H1 (cell line): ENCODE data around the gene LIPE. TPM values are rescaled to one million over a fixed set of nuclear protein-coding genes. Genes with fewer than 3 reads are reported as not detected.
A peak's percentile ranks its signal among the peaks of the same experiment; 100 is the strongest.

Experiments
- CTCF ChIA-PET: fragments of 300-600 bp; sonication (Branson Sonifier 250); formaldehyde crosslinking; loops from one replicate; lab custom pipeline; 2021; ENCODE audit not compliant: partially characterized antibody; lab: Charles Lee
- POLR2A ChIA-PET: fragments of 300-600 bp; sonication (Branson Sonifier 250); formaldehyde crosslinking; loops from one replicate; lab custom pipeline; 2021; ENCODE audit warnings: inconsistent platforms; ENCODE audit not compliant: partially characterized antibody; lab: Charles Lee
- DNase-seq, 2 experiments: peaks; one replicate each; pipeline versions ENCODE4 v3.0.0 to v3.0.0-alpha.2; 2010 to 2022; ENCODE audit warnings: low spot score in 2 of 2, low read depth in 1 of 2, mixed read lengths in 1 of 2
- FAIRE-seq: peaks from 2 replicates; lab custom pipeline; 2011; peaks lifted over from hg19 to GRCh38; lab: Jason Lieb, UNC
- H2AFZ ChIP-seq: 2 replicates; pipeline ENCODE4 v1.8.1; 2012; ENCODE audit warnings: low read length, inconsistent platforms
- H2AK5ac ChIP-seq: 2 replicates; pipeline ENCODE4 v1.6.1; 2013; ENCODE audit warnings: low read depth, low read length
- H2BK120ac ChIP-seq: replicated peaks from 2 replicates; pipeline ENCODE3; 2013; ENCODE audit warnings: low read depth, low read length, inconsistent platforms
- H2BK12ac ChIP-seq: 2 replicates; pipeline ENCODE4 v1.6.1; 2013; ENCODE audit warnings: low read depth, low read length
- H2BK15ac ChIP-seq: 2 replicates; pipeline ENCODE4 v1.6.1; 2013; ENCODE audit warnings: low read length
- H2BK20ac ChIP-seq: 2 replicates; pipeline ENCODE4 v1.6.1; 2013; ENCODE audit warnings: low read length
- H2BK5ac ChIP-seq: 2 replicates; pipeline ENCODE4 v1.6.1; 2013; ENCODE audit warnings: low read depth, low read length
- H3K14ac ChIP-seq: 2 replicates; pipeline ENCODE4 v1.6.1; 2013; ENCODE audit warnings: inconsistent platforms; ENCODE audit not compliant: insufficient read length
- H3K18ac ChIP-seq: 2 replicates; pipeline ENCODE4 v1.6.1; 2013; ENCODE audit warnings: low read length; ENCODE audit errors: extremely low read depth
- H3K23ac ChIP-seq: 2 replicates; pipeline ENCODE4 v1.6.1; 2013; ENCODE audit warnings: inconsistent platforms; ENCODE audit not compliant: insufficient read length
- H3K23me2 ChIP-seq: 2 replicates; pipeline ENCODE4 v1.6.1; 2013; ENCODE audit warnings: low read depth, low read length
- H3K27ac ChIP-seq: 2 replicates; pipeline ENCODE4 v1.6.1; 2011; ENCODE audit warnings: low read depth, low read length, inconsistent platforms
- H3K27me3 ChIP-seq, 4 experiments: replicated peaks in 1 of 4; 1 replicate in 1 of 4; 2 replicates in 3 of 4; pipeline versions ENCODE4 v1.6.1 to v1.8.1; 2011 to 2013; ENCODE audit warnings: low read length in 3 of 4, mild to moderate bottlenecking in 3 of 4, inconsistent platforms in 2 of 4, mixed read lengths in 2 of 4, moderate library complexity in 1 of 4; ENCODE audit not compliant: control insufficient read depth in 3 of 4, insufficient read depth in 3 of 4; ENCODE audit errors: extremely low read depth in 1 of 4
- H3K36me3 ChIP-seq, 4 experiments: 2 replicates each; pipeline versions ENCODE4 v1.6.1 to v1.8.1; 2011 to 2013; ENCODE audit warnings: mild to moderate bottlenecking in 4 of 4, low read length in 3 of 4, moderate library complexity in 2 of 4, control low read depth in 1 of 4, inconsistent platforms in 1 of 4; ENCODE audit not compliant: insufficient read depth in 4 of 4, control insufficient read depth in 2 of 4
- H3K4ac ChIP-seq: replicated peaks from 2 replicates; pipeline ENCODE3; 2013; ENCODE audit warnings: low read length, low read depth, mixed read lengths, inconsistent platforms; ENCODE audit not compliant: insufficient read length
- H3K4me1 ChIP-seq, 4 experiments: replicated peaks in 1 of 4; 1 replicate in 1 of 4; 2 replicates in 3 of 4; pipeline versions ENCODE4 v1.6.1 to v1.8.1; 2011 to 2013; ENCODE audit warnings: low read length in 3 of 4, inconsistent platforms in 2 of 4, mixed read lengths in 1 of 4; ENCODE audit not compliant: insufficient read depth in 4 of 4, control insufficient read depth in 3 of 4
- H3K4me2 ChIP-seq, 2 experiments: 2 replicates each; pipeline versions ENCODE4 v1.6.1 to v1.8.1; 2011 to 2013; ENCODE audit warnings: low read depth in 2 of 2, low read length in 2 of 2, control low read depth in 1 of 2, inconsistent platforms in 1 of 2, mild to moderate bottlenecking in 1 of 2; ENCODE audit not compliant: insufficient read depth in 1 of 2
- H3K4me3 ChIP-seq, 4 experiments: fragments of 200-600, 300-600 bp in 1 of 4; sonication (generic), shearing (Covaris generic), sonication (Bioruptor Twin) in 1 of 4; 2 replicates each; pipeline versions ENCODE4 v1.5.1 to v1.8.1; 2011 to 2016; ENCODE audit warnings: low read length in 4 of 4, low read depth in 3 of 4, control low read depth in 2 of 4, inconsistent platforms in 2 of 4, mild to moderate bottlenecking in 2 of 4, mixed read lengths in 1 of 4, moderate library complexity in 1 of 4; ENCODE audit not compliant: insufficient read depth in 2 of 4; ENCODE audit errors: extremely low read depth in 1 of 4
- H3K56ac ChIP-seq: replicated peaks from 2 replicates; pipeline ENCODE3; 2013; ENCODE audit warnings: low read depth, mild to moderate bottlenecking, mixed read lengths, low read length, inconsistent platforms; ENCODE audit not compliant: insufficient read length
- H3K79me1 ChIP-seq: 2 replicates; pipeline ENCODE4 v1.6.1; 2013; ENCODE audit warnings: low read depth, low read length, control low read depth
- H3K79me2 ChIP-seq, 2 experiments: 2 replicates each; pipeline versions ENCODE4 v1.6.1 to v1.8.1; 2012 to 2013; ENCODE audit warnings: low read length in 2 of 2, mild to moderate bottlenecking in 2 of 2, inconsistent platforms in 1 of 2; ENCODE audit not compliant: insufficient read depth in 2 of 2, control insufficient read depth in 1 of 2
- H3K9ac ChIP-seq, 4 experiments: replicated peaks in 1 of 4; 1 replicate in 1 of 4; 2 replicates in 3 of 4; pipeline versions ENCODE4 v1.6.1 to v1.8.1; 2011 to 2013; ENCODE audit warnings: low read depth in 3 of 4, low read length in 3 of 4, control low read depth in 2 of 4, mild to moderate bottlenecking in 2 of 4, moderate library complexity in 2 of 4, inconsistent platforms in 1 of 4; ENCODE audit errors: extremely low read depth in 1 of 4
- H3K9me3 ChIP-seq, 2 experiments: 2 replicates each; pipeline versions ENCODE4 v1.6.1 to v1.8.1; 2012 to 2013; ENCODE audit warnings: mild to moderate bottlenecking in 2 of 2, moderate library complexity in 2 of 2, control low read depth in 1 of 2, inconsistent platforms in 1 of 2, low read depth in 1 of 2, low read length in 1 of 2, mixed read lengths in 1 of 2; ENCODE audit not compliant: insufficient read depth in 2 of 2
- H4K20me1 ChIP-seq, 2 experiments: replicated peaks in 1 of 2; 2 replicates each; pipeline versions ENCODE3 to v1.8.1; 2011 to 2013; ENCODE audit warnings: inconsistent platforms in 2 of 2, low read length in 2 of 2, mild to moderate bottlenecking in 1 of 2; ENCODE audit not compliant: insufficient read depth in 2 of 2, control insufficient read depth in 1 of 2
- H4K5ac ChIP-seq: 2 replicates; pipeline ENCODE4 v1.6.1; 2013; ENCODE audit warnings: low read length, low read depth, mixed read lengths, inconsistent platforms; ENCODE audit not compliant: insufficient read length
- H4K8ac ChIP-seq: 2 replicates; pipeline ENCODE4 v1.8.0; 2013; ENCODE audit warnings: mild to moderate bottlenecking, moderate library complexity, low read length, inconsistent platforms; ENCODE audit not compliant: insufficient read depth; ENCODE audit errors: extremely low read depth
- H4K91ac ChIP-seq: replicated peaks from 2 replicates; pipeline ENCODE3; 2013; ENCODE audit warnings: low read length, mixed read lengths, inconsistent platforms; ENCODE audit not compliant: insufficient read length
- CBX8 ChIP-seq: fragments of 300-800, 300-1000 bp; sonication (generic); IDR thresholded peaks from 2 replicates; pipeline ENCODE4 v1.7.1; 2016; ENCODE audit warnings: low read depth, low read length, borderline replicate concordance
- CHD1 ChIP-seq: IDR thresholded peaks from 2 replicates; pipeline ENCODE4 v1.6.1; 2012; ENCODE audit warnings: low read depth, low read length, improper control_type of control experiment
- E2F6 ChIP-seq: IDR thresholded peaks from 2 replicates; pipeline ENCODE4 v1.6.1; 2012; ENCODE audit warnings: inconsistent platforms
- FOSL1 ChIP-seq: IDR thresholded peaks from 2 replicates; pipeline ENCODE4 v1.6.1; 2011; ENCODE audit warnings: mild to moderate bottlenecking, low read depth, low read length, moderate library complexity; ENCODE audit not compliant: insufficient read depth
- HDAC2 ChIP-seq, 2 experiments: fragments of 300-600 bp in 1 of 2; sonication (generic) in 1 of 2; IDR thresholded peaks; 2 replicates each; pipeline ENCODE4 v1.6.1; 2011 to 2012; ENCODE audit warnings: low read depth in 2 of 2, low read length in 2 of 2, mild to moderate bottlenecking in 2 of 2, moderate library complexity in 2 of 2, borderline replicate concordance in 1 of 2, inconsistent platforms in 1 of 2
- HDAC6 ChIP-seq: IDR thresholded peaks from one replicate; pipeline ENCODE4 v1.7.1; 2012; ENCODE audit warnings: low read depth, mild to moderate bottlenecking, inconsistent platforms, low read length, moderate library complexity
- JUN ChIP-seq: IDR thresholded peaks from 2 replicates; pipeline ENCODE4 v1.6.1; 2011; ENCODE audit warnings: low read depth, mild to moderate bottlenecking, improper control_type of control experiment, low read length
- SIN3A ChIP-seq, 2 experiments: IDR thresholded peaks in 1 of 2; conservative IDR thresholded peaks in 1 of 2; 2 replicates each; pipeline ENCODE4 v1.6.1; 2011 to 2012; ENCODE audit warnings: low read length in 2 of 2, improper control_type of control experiment in 1 of 2, low read depth in 1 of 2, mild to moderate bottlenecking in 1 of 2
- SP1 ChIP-seq: IDR thresholded peaks from 2 replicates; pipeline ENCODE4 v1.6.1; 2011; ENCODE audit warnings: low read depth, low read length
- SP2 ChIP-seq: IDR thresholded peaks from 2 replicates; pipeline ENCODE4 v1.6.1; 2012; ENCODE audit warnings: mild to moderate bottlenecking, low read length, inconsistent platforms
- TEAD4 ChIP-seq: IDR thresholded peaks from 2 replicates; pipeline ENCODE4 v1.6.1; 2012; ENCODE audit warnings: low read depth, low read length, inconsistent platforms, mixed read lengths
- WGBS, 2 experiments: shearing (Covaris generic) in 1 of 2; methylation state at CpG; one replicate each; pipeline versions ENCODE4 v1.1.6 to v1.1.7; 2013 to 2015; ENCODE audit warnings: low lambda C conversion rate in 2 of 2, mixed read lengths in 2 of 2, inconsistent platforms in 1 of 2, low coverage in 1 of 2, missing lambda C conversion rate in 1 of 2; ENCODE audit not compliant: insufficient replicate concordance in 2 of 2, insufficient coverage in 1 of 2, insufficient read length in 1 of 2; ENCODE audit errors: extremely low coverage in 1 of 2, missing lambda C conversion rate in 1 of 2; 5-methylcytosine and 5-hydroxymethylcytosine counted together
- polyA plus RNA-seq, 7 experiments: library from polyadenylated mRNA; depleted of rRNA in 3 of 7; stranded (reverse) in 5 of 7; unstranded in 2 of 7; fragments of >200 nt in 5 of 7; fragments of 200-250 nt in 2 of 7; gene quantifications; 1 replicate in 5 of 7; 2 replicates in 1 of 7; 4 replicates in 1 of 7; pipeline versions ENCODE4 v1.2.1 to v1.2.3, GENCODE V29; 2011 to 2013; ENCODE audit warnings: missing spikeins in 2 of 7, mixed read lengths in 2 of 7
- total RNA-seq: library from RNA; stranded (reverse); fragmentation: NEBNext Ultra II Directional; extraction: Animal tissue kit (Norgen Biotek cat#: 25700); gene quantifications from 2 replicates; pipeline ENCODE4 v1.2.1, GENCODE V29; 2021
- TF ChIP-seq, protein P1 (sequence below): IDR thresholded peaks from 2 replicates; pipeline ENCODE4 v1.6.1; 2012; ENCODE audit warnings: inconsistent platforms

The LIPE gene
- total and polyA plus RNA-seq, 2 of the 8 experiments (the other 6 are each of a cell fraction or from before 2014, with no cell fraction given), result 8.7 to 15.9 TPM

- H2BK5ac ChIP-seq, result no peak overlapping the region
- 83% methylated on average over 9 of the region's 9 CpGs; no CpG with 5 or more reads in 1 of the 2 experiments for WGBS, 2 experiments
- peaks cover 7 to 17% of the 10 kb centered on the region in 2 experiments for H4K20me1 ChIP-seq
- H3K79me1 ChIP-seq, result no peaks in the 10 kb centered on the region
- no peak overlapping the region for H3K23ac ChIP-seq
- no peak overlapping the region for H2BK20ac ChIP-seq
- H3K4me3 ChIP-seq, result no peak overlapping the region
- H3K79me2 ChIP-seq, result no peaks in the 10 kb centered on the region
- H3K14ac ChIP-seq, result no peak overlapping the region
- no peak overlapping the region for H3K27ac ChIP-seq
- no peaks in the 10 kb centered on the region for H3K36me3 ChIP-seq
- H2AK5ac ChIP-seq, result no peak overlapping the region
- no peak overlapping the region for H3K56ac ChIP-seq
- H3K27me3 ChIP-seq, result peaks cover 13 to 38% (median 35%) of the 10 kb centered on the region in 4 experiments
- FAIRE-seq, result no peak
- H2AFZ ChIP-seq, result no peak overlapping the region
- no peak overlapping the region for H4K8ac ChIP-seq
- H3K9me3 ChIP-seq, result peaks cover 4 to 9% of the 10 kb centered on the region in 2 experiments
- no peak overlapping the region for H2BK120ac ChIP-seq
- no peak overlapping the region; a peak in 1 of 4 replicates for H3K4me2 ChIP-seq
- ChIA-PET POLR2A (interaction anchor here (0.8 to 1.5 kb wide), 3 partner anchors 10 to 15 kb away, joined by 3 to 5 read pairs (median 3); no protein-coding TSS in a partner anchor), CTCF (interaction anchor here (0.9 to 10.3 kb wide), 6 partner anchors 12 to 330 kb away, joined by 3 to 101 read pairs (median 8); no protein-coding TSS in a partner anchor)
- H2BK15ac ChIP-seq, result 0 out of 2 replicates have a peak overlapping the region, but pooled peaks have one; percentile 88
- no peak overlapping the region for H3K4ac ChIP-seq
- no peak overlapping the region for H4K91ac ChIP-seq
- peaks cover 0 to 13% (median 4%) of the 10 kb centered on the region in 4 experiments; a peak in 5 of 7 replicates for H3K4me1 ChIP-seq
- H3K23me2 ChIP-seq, result peaks cover 7% of the 10 kb centered on the region; the same call in 1 of the 2 replicates
- H3K9ac ChIP-seq, result no peak overlapping the region
- DNase-seq, result no peak
- H4K5ac ChIP-seq, result no peak overlapping the region
- H2BK12ac ChIP-seq, result no peak overlapping the region
- no peak overlapping the region for H3K18ac ChIP-seq
- TF ChIP-seq CBX8 (no peak), E2F6 (no peak), HDAC2 (IDR thresholded peaks at IDR 0.05; ENCODE audit: borderline replicate concordance in 1 of 2, low read depth in 2 of 2, low read length in 2 of 2) (no peak), FOSL1 (no peak), JUN (no peak), HDAC6 (no peak), CHD1 (no peak), SIN3A (conservative IDR thresholded peaks at IDR 0.05 in 1 of 2, IDR thresholded peaks at IDR 0.05 in 1 of 2; ENCODE audit: low read depth in 1 of 2, low read length in 2 of 2) (no peak), SP1 (no peak), SP2 (no peak), TEAD4 (no peak)
- TF ChIP-seq, protein P1, sequence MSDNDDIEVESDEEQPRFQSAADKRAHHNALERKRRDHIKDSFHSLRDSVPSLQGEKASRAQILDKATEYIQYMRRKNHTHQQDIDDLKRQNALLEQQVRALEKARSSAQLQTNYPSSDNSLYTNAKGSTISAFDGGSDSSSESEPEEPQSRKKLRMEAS, result no peak
These were observed 5.6 kb downstream of the LIPE start for GRCh38 chr19:42421591-42422031.
